Measurements from ENCODE around the gene CCRL2. TPM values are rescaled to one million over a fixed set of nuclear protein-coding genes. Genes with fewer than 3 reads are reported as not detected.
A peak's percentile ranks its signal among the peaks of the same experiment; 100 is the strongest.

The CCRL2 gene
- total and polyA plus RNA-seq, 9 of the 15 experiments (the other 6 are each of a cell fraction or from before 2014, with no cell fraction given): 3.4 to 5.7 (median 4.0) TPM

DNA sequence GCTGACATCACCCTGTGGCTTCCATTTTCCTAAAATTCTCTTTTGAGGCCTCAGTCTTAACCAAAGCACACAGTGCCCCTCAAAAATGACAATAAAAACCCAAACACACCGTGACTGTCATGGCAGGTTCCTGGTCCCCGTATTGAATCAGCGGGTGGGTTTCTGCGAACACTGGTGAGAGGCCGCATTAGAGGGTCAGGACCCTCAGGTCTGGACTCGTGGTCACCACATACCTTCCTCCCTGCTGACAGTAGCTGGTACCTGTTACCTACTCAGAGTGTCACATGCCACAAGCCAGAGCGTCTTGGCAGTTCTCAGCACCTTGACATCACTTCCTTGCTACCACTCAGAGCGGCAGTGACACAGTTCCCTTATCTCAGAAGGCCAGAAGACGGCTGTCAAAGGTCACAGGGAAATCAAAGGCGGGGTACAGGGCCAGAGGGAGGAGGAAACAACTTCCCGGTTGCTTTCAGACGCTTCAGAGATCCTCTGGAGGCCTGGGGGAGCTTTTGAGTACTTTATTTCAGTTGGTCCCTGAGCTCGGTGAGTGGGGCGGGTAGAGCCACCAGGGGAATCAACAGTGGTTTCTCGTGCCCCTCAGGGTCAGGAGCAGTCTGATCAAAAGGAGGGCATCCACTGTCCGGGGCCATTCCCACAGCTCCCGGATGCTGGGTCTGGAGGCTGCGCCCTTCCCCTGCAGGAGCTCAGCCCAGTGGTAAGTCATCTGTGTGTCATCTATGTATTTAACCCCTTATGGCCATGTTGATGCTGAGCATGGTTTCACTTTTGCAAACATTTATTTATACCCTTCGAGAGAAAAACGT lies at the start of gene CCRL2, which contains the start of gene CCR5AS (continued):
- TF ChIP-seq, protein P1, sequence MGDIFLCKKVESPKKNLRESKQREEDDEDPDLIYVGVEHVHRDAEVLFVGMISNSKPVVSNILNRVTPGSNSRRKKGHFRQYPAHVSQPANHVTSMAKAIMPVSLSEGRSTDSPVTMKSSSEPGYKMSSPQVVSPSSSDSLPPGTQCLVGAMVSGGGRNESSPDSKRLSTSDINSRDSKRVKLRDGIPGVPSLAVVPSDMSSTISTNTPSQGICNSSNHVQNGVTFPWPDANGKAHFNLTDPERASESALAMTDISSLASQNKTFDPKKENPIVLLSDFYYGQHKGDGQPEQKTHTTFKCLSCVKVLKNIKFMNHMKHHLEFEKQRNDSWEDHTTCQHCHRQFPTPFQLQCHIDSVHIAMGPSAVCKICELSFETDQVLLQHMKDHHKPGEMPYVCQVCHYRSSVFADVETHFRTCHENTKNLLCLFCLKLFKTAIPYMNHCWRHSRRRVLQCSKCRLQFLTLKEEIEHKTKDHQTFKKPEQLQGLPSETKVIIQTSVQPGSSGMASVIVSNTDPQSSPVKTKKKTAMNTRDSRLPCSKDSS (IDR thresholded peaks at IDR 0.05; ENCODE audit: low read depth, partially characterized antibody): no peak
- TF ChIP-seq EP400 (IDR thresholded peaks at IDR 0.05) (peak; percentile 77), HMG20A (CRISPR knock-in tag; conservative IDR thresholded peaks at IDR 0.05) (no peak), HOXB6 (CRISPR knock-in tag; IDR thresholded peaks at IDR 0.05; ENCODE audit: borderline replicate concordance) (0 out of 2 replicates have a peak, but pooled peaks have one; percentile 75), ZNF780A (CRISPR knock-in tag; IDR thresholded peaks at IDR 0.05) (no peak), SMAD1 (IDR thresholded peaks at IDR 0.05; ENCODE audit: low read depth, low read length, partially characterized antibody) (no peak), HNRNPK (IDR thresholded peaks at IDR 0.05; ENCODE audit: low read depth, low read length, poor library complexity, severe bottlenecking) (no peak), KLF6 (CRISPR knock-in tag; IDR thresholded peaks at IDR 0.05; ENCODE audit: borderline replicate concordance) (peak; percentile 25; the same call in 1 of the 2 replicates), SP1 (CRISPR knock-in tag; IDR thresholded peaks at IDR 0.05) (peak; percentile 50; the same call in 1 of the 2 replicates), RBM34 (IDR thresholded peaks at IDR 0.05; ENCODE audit: borderline replicate concordance, insufficient read depth, low read length) (no peak), ZNF253 (CRISPR knock-in tag; conservative IDR thresholded peaks at IDR 0.05) (no peak), HDAC1 (IDR thresholded peaks at IDR 0.05) (peak in 1 of 2 experiments; percentile 96; a peak in 2 of 4 replicates), NFIX (CRISPR knock-in tag; IDR thresholded peaks at IDR 0.05; ENCODE audit: low read depth) (no peak), KAT2B (IDR thresholded peaks at IDR 0.05; ENCODE audit: low read depth, low read length) (no peak), HCFC1 (IDR thresholded peaks at IDR 0.05; ENCODE audit: low read depth, low read length) (peak; percentile 39)
- TF ChIP-seq, protein P2, sequence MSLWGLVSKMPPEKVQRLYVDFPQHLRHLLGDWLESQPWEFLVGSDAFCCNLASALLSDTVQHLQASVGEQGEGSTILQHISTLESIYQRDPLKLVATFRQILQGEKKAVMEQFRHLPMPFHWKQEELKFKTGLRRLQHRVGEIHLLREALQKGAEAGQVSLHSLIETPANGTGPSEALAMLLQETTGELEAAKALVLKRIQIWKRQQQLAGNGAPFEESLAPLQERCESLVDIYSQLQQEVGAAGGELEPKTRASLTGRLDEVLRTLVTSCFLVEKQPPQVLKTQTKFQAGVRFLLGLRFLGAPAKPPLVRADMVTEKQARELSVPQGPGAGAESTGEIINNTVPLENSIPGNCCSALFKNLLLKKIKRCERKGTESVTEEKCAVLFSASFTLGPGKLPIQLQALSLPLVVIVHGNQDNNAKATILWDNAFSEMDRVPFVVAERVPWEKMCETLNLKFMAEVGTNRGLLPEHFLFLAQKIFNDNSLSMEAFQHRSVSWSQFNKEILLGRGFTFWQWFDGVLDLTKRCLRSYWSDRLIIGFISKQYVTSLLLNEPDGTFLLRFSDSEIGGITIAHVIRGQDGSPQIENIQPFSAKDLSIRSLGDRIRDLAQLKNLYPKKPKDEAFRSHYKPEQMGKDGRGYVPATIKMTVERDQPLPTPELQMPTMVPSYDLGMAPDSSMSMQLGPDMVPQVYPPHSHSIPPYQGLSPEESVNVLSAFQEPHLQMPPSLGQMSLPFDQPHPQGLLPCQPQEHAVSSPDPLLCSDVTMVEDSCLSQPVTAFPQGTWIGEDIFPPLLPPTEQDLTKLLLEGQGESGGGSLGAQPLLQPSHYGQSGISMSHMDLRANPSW (CRISPR knock-in tag; IDR thresholded peaks at IDR 0.05): no peak
- TF ChIP-seq, protein P3, sequence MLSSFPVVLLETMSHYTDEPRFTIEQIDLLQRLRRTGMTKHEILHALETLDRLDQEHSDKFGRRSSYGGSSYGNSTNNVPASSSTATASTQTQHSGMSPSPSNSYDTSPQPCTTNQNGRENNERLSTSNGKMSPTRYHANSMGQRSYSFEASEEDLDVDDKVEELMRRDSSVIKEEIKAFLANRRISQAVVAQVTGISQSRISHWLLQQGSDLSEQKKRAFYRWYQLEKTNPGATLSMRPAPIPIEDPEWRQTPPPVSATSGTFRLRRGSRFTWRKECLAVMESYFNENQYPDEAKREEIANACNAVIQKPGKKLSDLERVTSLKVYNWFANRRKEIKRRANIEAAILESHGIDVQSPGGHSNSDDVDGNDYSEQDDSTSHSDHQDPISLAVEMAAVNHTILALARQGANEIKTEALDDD (IDR thresholded peaks at IDR 0.05): peak; percentile 9; the same call in 1 of the 2 replicates
- TF ChIP-seq, protein P4, sequence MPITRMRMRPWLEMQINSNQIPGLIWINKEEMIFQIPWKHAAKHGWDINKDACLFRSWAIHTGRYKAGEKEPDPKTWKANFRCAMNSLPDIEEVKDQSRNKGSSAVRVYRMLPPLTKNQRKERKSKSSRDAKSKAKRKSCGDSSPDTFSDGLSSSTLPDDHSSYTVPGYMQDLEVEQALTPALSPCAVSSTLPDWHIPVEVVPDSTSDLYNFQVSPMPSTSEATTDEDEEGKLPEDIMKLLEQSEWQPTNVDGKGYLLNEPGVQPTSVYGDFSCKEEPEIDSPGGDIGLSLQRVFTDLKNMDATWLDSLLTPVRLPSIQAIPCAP (CRISPR knock-in tag; IDR thresholded peaks at IDR 0.05; ENCODE audit: borderline replicate concordance): no peak
- TF ChIP-seq, protein P5, sequence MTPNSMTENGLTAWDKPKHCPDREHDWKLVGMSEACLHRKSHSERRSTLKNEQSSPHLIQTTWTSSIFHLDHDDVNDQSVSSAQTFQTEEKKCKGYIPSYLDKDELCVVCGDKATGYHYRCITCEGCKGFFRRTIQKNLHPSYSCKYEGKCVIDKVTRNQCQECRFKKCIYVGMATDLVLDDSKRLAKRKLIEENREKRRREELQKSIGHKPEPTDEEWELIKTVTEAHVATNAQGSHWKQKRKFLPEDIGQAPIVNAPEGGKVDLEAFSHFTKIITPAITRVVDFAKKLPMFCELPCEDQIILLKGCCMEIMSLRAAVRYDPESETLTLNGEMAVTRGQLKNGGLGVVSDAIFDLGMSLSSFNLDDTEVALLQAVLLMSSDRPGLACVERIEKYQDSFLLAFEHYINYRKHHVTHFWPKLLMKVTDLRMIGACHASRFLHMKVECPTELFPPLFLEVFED (CRISPR knock-in tag; conservative IDR thresholded peaks at IDR 0.05): peak; percentile 44; the same call in 1 of the 2 replicates
